Activated T-helper 1 cell treated with anti-CD3 and anti-CD28 coated beads, Interleukin-2, amount 50 U/mL, for 16 hours (primary cell): ENCODE data around the gene CLIC3.
"Not testable (repeated sequence)": the region's sequence is repeated elsewhere in the genome, so short reads cannot be mapped to it uniquely, and the experiment has no call there.

Experiments used
- DNase-seq, 2 donors: peaks; one replicate each; pipeline ENCODE4 v3.0.0-alpha.2; 2020; ENCODE audit warnings: low read depth in 1 of 2, low spot score in 1 of 2

Gene CLIC3, protein sequence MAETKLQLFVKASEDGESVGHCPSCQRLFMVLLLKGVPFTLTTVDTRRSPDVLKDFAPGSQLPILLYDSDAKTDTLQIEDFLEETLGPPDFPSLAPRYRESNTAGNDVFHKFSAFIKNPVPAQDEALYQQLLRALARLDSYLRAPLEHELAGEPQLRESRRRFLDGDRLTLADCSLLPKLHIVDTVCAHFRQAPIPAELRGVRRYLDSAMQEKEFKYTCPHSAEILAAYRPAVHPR

DNA sequence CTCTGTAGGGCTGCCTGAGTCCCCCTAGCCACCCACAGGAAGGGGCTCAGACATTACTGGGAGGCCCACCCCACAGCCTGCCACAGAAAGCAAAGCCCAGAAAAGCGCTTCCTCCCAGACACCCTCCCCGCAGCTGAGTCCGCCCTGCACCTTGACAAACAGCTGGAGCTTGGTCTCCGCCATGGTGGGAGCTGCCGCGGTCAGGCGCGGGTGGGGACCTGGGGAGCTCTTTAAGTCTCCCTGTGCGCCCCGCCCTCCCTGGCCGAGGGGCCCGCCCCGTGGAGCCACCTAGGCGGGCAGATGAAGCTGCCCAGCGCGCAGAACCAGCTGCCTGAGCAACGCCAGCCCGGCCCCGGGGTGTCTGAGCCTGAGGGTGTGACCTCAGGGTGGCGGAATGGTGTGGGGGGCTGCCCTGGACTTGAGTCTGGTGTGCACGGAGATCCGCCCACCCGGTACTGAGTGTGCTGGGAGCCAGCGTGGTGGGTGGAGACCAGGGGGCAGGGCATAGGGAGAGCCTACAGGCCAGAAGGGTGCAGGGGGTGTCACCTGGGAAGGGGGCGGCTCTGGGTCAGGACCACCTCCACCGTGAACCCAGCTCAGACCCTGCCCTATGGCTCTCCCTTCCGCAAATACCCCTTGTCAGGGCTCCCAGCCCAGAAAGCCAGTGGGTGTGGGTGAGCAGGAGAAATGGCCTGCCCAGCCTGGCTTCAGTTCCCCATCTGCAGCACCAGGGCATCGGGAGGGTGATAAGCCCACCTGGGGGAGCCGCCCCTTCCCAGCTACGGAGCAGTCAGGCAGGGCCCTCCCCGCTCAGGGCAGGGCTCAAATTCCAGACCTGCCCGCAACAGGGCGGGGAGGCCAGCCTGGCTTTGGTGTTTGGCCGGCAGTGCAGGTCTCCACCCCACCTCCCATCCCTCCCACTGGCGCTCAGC lies at the start of gene CLIC3:
Gene CLIC3, minus strand, starts transcription at position 208 of the 932 bp plus-strand sequence. Its CDS starts 25 bp downstream, at position 183.
- DNase-seq, result peak; percentile 30 to 32

DNA sequence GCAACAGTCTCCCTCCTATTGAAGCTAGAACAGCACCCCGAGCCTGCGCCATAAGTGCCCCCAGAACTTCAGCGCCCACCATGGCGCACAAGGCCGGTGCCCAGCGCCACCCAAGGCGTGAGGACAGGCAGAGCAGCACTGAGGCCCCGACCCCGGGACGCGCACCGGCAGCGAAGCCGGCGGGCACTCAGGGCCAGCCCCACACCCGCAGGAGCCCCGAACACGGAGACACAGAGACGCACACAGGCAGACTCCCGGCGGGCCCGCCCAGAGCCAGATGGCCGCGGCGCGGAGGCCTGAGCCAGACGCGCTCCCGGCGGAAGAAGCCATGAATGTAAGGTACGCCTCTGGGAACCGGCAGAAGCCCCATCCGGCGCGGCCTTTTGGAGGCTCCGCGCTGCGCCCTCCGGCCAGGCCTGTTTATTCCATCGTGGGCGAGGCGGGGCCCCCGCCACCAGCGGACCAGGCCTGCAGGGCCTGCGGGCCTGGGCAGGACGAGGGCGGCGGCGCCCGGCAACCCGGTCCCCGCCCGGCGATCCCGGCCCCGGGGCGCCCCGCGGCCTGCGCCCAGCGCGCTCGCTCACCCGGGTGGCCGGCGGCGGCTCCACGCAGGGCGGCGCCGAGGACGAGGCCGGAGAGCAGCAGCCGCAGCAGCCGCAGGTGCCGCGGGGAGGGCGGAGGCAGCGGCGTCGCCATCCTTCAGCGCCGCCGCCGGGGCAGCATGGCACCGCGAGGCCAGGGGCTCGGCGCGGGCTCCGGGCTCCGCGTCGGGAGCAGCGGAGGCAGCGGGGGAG lies 49.1 kb upstream of the CLIC3 start:
- DNase-seq, result no peak

DNA sequence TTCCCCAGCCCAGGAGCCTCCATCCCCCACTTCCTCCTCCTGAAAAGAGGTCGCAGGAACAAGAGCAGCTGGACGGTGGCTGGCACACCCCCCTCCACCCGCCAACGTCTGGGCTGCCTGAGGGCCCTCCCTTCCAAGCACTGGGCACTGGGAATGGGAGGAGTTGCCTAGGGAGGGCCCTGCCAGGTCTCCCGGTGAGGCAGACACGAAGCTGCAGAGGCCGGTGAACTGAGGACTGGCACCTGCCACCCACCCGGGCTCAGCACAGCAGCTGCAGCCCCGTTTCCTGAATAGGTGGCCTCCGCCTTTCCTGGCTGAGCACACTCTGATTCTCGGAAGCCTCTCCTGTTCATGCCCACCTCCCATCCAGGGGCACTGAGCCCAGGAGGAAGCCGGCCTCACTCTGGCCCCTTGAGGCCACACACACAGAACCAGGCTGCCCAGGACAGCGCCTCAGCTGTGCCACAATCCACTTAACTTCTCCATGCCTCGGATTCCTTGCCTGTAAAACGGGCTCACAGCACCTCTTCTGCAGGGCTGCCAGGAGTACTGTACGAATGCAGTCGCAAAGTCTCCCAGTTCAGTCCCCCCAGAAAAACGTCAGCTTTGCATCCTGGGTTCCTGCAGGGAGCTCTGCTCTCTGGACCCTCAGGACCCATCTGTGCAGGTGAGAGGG lies 48.3 kb upstream of the CLIC3 start:
- DNase-seq, result no peak

DNA sequence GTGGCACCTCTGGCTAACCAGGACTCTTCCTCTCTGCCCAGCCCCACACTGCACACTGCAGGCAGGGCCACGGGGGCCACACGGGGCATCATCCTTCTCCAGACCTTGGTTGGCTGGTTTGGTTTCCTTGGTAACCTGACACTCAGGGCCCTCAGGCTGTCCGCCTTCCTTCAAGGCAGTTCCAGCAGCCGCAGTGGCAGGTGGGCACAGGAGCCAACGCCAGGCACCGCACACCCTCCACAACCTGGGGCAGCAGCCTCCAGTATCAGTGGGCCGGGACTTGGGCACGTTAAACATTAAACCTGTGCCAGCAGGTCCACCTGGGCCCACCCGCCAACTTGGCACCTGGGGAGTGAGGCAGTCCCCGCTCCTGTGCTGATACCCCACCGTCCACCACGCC lies 47.7 kb upstream of the CLIC3 start:
- DNase-seq, result no peak

DNA sequence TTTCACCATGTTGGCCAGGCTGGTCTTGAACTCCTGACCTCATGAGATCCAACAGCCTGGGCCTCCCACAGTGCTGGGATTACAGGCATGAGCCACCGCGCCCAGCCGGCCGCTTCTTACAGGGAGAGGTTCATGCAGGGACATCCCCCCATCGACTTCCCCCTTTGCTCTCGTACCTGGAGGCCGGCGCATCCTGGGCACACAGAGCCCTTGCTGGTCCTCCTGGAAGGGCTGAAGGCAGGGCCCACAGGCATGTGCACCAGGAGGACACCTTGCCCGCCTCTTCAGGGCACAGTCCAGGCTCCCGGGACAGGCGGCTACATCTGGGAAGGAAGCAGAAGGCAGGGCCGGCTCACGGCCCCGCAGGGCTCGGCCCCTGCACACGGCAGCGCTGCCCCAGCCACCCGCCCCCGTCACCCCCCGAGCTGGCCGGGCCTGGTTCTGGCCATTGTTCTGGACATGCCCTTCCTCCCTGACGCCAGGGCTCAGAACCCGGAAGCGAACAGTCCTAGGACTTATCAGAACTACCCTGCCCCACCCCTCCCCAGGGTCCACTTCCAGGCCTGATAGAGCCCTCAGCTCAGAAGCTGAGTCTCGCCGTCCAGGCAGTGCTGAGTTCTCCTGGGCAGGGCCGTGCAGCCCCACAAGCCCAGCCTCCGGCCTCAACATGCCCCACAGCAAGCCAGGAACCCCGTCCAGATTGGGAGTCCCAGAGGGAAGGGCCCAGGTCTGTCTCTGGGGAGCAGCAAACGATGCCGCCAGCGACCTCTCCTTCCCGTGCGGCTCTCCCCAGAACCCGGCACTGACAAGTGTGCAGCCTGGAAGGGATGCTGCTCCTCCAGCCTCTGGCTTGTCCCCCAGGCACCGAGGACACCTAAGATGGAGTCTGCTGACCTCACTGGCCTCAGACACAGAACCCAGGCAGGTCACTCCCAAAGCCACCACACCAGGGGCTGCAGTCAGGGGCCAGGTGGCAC lies 46.7 kb upstream of the CLIC3 start:
- no peak for DNase-seq

DNA sequence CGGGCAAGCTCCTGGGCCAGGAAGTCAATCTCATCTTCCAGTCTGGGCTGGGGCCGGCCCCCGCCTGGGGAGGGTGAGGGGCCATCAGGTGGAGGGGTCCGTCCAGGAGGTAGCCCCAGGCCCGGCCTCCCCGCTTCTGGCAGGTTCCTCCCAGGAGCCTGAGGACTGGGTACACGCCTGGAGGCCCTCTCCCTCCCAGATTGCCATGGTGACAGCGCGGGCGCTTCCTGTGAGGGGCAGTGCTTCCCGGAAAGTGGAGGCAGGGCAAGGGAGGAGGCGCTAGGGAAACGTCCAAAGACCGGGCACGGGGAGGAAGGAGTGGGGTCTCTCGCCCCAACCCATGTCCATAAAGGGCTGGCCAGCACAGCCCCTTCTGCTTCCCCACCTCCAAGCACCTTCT lies 44.8 kb upstream of the CLIC3 start:
- DNase-seq, result no peak

DNA sequence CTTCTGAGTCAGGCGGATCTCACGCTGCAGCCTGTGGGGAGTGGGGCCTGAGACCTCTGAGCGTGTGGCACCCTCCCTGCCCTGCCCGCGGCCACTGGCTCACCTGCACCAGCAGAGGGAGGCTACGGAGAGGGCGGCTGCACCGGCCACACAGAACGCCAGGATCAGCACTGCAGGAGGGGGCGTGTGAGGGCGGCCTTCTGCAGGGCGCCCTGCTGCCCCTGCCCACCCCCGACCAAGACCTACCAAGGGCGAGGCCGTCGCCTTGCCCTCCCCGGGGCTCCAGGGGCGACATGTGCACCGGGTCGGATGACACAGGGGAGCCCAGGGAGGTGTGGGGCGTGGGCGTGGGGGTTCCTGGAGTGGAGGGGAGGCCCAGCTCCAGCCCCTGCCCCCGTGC lies 44.2 kb upstream of the CLIC3 start:
- no peak for DNase-seq

DNA sequence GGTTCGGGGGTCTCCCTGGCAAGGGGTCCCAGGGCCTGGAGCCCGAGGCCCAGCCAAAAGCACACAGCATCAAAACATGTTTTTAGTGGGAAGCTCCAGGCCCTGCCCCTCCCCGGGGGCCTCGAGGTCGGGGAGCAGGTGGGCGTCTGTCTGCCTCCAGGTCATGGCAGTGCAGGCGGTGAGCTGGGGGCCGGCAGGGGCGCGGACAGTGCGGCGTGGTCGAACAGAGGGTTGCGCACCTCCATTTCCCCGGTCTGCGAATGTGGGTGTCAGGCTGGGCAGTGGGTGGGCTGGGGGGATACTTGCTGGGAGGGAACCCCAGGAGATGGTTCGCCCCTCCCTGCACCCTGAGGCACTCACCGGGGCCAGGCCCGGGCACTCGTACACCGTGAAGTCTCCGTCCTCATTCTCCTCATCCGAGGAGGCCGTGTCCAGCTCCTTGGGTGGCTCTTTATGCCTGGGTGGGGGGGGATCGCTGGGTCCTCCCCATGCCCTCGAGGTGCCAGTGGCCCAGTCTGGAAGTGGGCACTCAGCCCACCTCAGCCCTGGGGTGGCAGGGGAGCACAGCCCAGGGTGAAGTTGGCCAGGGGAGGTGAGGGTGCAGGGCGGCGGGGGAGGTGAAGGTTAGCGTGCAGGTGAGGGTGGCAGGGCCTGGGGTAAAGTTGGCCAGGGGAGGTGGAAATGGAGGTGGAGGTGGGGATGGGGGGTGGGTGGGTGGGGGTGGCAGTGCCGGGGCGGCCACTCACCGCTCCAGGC lies 43.4 kb upstream of the CLIC3 start:
- no peak for DNase-seq

DNA sequence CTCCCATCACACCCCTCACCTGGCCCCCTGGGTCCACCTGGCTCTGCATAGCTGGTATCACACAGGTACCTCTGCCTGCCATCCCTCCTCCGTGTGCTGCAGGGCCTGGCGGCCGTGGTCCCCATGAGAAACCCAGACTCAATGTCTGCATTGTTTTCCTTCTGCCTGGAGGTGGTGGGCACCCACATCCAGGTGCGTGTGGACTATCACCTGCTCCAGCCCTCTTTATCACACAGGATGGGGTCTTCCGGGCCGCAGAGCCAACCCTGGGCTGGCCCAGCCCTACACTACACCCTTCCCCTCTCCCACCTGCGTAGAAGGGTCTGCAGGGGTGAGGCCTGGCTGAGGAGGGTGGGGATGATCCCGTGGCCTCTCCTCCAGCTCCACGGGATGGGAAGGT lies 42.5 kb upstream of the CLIC3 start:
- DNase-seq, result no peak

DNA sequence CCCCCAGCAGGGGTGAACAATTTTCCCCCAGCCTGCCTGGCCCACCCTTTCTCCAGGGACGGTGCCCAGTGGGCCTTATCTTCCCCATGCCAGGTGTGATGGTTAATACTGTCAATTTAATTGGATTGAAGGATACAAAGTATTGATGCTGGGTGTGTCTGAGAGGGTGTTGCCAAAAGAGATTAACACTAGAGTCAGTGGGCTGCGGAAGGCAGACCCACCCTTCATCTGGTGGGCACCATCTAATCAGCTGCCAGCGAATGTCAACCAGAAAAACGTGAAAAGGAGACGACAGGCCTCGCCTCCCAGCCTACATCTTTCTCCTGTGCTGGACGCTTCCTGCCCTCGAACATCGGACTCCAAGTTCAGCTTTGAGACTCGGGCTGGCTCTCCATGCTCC lies 41.1 kb upstream of the CLIC3 start:
- DNase-seq, result no peak

DNA sequence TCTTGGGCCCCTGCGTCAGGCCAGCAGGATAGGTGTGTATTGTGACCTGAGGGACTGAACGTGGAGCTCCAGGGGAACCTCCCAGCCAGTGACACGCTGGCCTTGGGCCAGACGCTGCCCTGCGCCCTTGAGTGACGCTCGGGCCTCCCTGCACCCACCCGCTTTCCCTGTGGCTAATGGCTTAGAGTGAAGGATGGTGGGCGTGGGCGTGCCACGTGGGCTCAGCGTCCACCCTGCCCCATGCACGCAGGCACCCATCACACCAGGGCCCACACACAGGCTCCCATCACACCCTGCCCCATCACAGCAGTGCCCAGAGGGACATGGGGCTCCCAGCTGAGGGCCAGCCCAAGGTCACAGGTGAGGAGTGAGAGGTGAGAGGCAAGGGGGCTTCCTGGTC lies 40.7 kb upstream of the CLIC3 start:
- DNase-seq, result no peak

DNA sequence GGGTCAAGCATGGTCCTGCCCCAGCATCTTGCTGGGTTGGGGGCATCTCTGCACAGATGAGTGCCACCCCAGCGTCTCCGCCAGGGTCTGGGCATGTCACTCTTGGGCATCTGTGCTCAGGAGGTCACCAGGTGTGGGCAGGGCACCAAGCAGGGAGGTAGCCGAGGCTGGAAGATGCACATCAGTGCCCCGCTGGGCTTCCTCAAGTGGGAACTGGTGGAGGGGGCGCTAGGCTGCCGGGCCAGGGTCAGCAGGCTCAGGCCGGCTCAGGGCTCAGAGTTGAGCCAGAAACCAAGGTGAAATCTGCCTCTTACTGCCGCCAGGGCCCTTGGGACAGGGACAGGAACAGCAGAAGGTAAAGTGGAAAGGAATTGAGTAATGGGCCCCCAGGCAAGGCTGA lies 39.6 kb upstream of the CLIC3 start:
- DNase-seq, result no peak

DNA sequence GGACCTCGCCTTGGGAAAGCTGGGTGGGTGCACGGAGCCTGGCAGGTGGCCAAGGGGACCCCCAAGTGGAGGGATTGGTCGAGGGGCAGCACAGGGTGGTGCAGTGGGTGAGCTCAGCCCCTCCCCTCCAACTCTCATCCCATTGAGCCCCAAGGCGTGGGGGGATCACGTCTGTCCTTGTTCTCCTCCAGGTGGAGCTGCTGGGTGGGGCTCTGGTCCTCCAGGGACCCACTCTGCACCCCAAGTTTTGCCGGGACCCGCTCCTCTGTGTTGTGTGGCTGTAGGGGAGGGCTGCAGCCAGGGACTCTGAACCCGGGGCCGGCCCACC lies 39.1 kb upstream of the CLIC3 start:
- DNase-seq, result no peak

DNA sequence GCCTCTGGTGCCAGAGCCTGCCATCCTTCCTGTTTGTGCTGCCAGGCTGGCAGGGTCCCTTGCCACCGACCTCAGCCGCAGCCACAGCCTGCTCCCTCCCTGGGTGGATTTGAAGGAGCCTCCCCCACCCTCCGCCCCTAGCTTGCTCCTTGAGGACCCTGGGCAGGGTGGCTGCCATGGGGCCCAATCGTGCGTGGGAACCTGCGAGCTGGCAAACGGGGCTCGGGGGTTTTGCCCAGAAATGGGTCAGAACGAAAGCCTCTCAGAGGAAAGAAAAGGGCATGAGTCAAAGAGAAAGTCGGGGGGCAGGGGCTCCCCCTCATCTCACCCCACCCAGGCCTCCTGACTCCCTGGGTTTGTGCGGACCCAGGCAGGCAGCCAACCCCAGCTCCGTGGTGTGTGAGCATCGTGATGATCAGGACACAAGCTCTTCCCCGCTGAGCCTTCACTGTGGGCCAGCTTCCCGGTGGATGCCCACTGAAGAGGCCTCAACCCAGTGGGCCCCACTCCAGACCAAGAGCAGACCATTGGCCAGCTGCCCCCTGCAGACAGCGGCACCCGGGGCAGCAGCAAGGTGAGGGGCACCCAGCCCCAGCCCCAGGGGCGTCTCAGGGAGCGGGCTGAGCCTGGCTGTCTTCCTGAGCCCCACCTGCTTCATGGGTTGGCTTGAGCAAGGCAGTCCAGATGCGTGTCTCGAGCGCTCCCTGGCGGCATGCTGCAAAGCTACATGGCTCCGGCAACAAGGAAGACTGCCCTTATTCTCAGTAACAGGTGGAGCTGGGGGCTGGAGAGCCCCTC lies 38.5 kb upstream of the CLIC3 start:
- DNase-seq, result peak; percentile 75 to 79

DNA sequence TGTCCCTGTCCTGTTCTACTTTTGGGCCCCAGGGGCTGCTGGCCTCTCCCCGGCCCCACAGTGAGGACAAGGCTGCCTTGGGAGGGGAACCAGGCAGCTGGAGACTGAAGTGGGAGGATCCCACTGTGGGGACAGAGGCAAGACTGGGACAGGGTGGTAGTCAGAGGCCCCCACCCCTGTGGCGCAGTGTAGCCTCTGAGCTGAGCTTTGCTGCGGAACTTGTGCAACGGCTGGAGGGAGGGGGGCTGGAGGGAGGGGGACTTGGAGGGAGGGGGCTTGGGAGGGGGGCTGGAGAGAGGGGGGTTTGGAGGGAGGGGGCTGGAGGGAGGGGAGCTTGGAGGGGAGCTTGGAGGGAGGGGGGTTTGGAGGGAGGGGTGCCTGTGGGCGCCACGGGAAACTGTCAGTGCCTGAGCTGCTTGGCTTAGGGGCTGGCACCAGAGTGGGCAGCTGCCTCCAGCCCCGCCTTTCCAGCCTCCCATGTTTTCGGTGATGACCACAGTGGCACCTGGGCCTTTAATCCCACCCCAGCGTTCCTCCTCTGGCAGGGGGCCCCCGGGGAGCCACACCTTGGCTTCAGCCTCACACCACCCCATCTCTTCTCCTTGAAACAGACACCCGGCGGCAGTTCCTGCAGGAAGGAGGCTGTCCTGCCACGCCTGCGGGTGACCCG lies 37.8 kb upstream of the CLIC3 start:
- DNase-seq, result no peak

DNA sequence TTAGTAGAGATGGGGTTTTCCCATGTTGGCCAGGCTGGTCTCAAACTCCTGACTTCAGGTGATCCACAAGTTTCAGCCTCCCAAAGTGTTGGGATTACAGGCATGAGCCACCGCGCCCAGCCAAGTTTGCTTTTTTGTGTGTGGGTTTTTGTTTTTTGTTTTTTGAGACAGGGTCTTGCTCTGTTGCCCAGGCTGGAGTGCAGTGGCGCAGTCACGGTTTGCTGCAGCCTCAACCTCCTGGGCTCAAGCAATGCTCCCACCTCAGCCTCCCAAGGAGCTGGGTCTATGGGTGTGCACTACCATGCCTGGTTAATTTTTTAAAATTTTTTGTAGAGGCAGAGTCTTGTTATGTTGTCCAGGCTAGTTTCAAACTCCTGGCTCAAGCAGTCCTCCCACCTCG lies 37.1 kb upstream of the CLIC3 start:
- DNase-seq, result not testable (repeated sequence)

DNA sequence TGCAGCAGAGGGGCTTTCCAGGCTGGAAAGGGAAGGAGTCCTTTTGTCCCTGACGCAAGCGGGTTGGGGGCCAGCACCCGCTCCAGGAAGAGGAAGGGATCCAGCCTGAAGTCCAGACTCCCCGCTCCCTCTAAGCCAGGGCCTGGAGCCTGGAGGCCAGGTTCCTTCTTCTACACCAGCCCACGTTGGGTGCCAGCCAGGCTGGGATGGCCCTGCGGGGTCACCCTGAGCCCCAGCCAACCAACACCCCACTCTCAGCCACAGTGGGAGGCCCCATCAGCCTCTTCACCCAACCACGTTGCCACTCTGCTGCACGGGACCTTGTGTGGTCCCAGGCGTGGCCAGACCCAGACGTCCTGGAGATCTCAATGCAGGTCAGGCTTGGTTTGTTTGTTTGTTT lies 36.5 kb upstream of the CLIC3 start:
- no peak for DNase-seq
